Osteocyte (in vitro differentiated cells): ENCODE results near the gene OR8H2. TPM values are rescaled to one million over a fixed set of nuclear protein-coding genes. Genes with fewer than 3 reads are reported as not detected.
"Not testable (repeated sequence)": the region's sequence is repeated elsewhere in the genome, so short reads cannot be mapped to it uniquely, and the experiment has no call there.

ENCODE experiments used
- DNase-seq: peaks from one replicate; pipeline ENCODE4 v3.0.0; 2021; ENCODE audit warnings: mixed read lengths; ENCODE audit not compliant: unreplicated experiment; ENCODE audit errors: extremely low spot score
- H3K27ac Mint-ChIP-seq: one replicate; pipeline ENCODE4 v1.8.0; 2021; ENCODE audit warnings: mild to moderate bottlenecking, mixed read lengths; ENCODE audit not compliant: unreplicated experiment
- H3K27me3 Mint-ChIP-seq: one replicate; pipeline ENCODE4 v1.8.0; 2021; ENCODE audit warnings: mixed read lengths; ENCODE audit not compliant: unreplicated experiment
- H3K36me3 Mint-ChIP-seq: one replicate; pipeline ENCODE4 v1.8.0; 2021; ENCODE audit warnings: mixed read lengths; ENCODE audit not compliant: unreplicated experiment
- H3K4me1 Mint-ChIP-seq: one replicate; pipeline ENCODE4 v1.8.0; 2021; ENCODE audit warnings: mixed read lengths; ENCODE audit not compliant: unreplicated experiment
- H3K4me3 Mint-ChIP-seq: one replicate; pipeline ENCODE4 v1.8.0; 2021; ENCODE audit warnings: mild to moderate bottlenecking, moderate library complexity, mixed read lengths; ENCODE audit not compliant: unreplicated experiment
- H3K9me3 Mint-ChIP-seq: one replicate; pipeline ENCODE4 v1.8.0; 2021; ENCODE audit warnings: mixed read lengths; ENCODE audit not compliant: unreplicated experiment
- CTCF ChIP-seq: fragments of 200-600 bp; sonication (generic); IDR thresholded peaks from 2 replicates; pipeline ENCODE4 v1.5.0; 2021; ENCODE audit warnings: antibody characterized with exemption, mild to moderate bottlenecking, moderate library complexity
- total RNA-seq: library from RNA; stranded (reverse); gene quantifications from 2 replicates; pipeline ENCODE4 v1.2.1, GENCODE V29; 2021

Gene OR8H2
- total RNA-seq, 1 donor from 2014 or later: not detected

GRCh38 chr11:56093008-56093407, 10.5 kb upstream of the OR8H2 start, which contains the start of gene OR8I2:
Gene OR8I2, plus strand, starts transcription at chr11:56093308. Its CDS starts 0 bp downstream, at chr11:56093308.
- no peaks in the 10 kb centered on the region for H3K27me3 Mint-ChIP-seq
- no peak for TF ChIP-seq CTCF
- H3K36me3 Mint-ChIP-seq: no peaks in the 10 kb centered on the region
- no peaks in the 10 kb centered on the region for H3K4me1 Mint-ChIP-seq
- no peak within 1 kb of the TSS for H3K27ac Mint-ChIP-seq
- no peak within 1 kb of the TSS for H3K4me3 Mint-ChIP-seq
- no peaks in the 10 kb centered on the region for H3K9me3 Mint-ChIP-seq
- no peak for DNase-seq

GRCh38 chr11:56122073-56122472, 18.6 kb downstream of the OR8H2 start, which contains the start of gene OR8H3:
Gene OR8H3, plus strand, starts transcription at chr11:56122373. Its CDS starts 0 bp downstream, at chr11:56122373.
- TF ChIP-seq CTCF: no peak
- Mint-ChIP-seq H3K27ac (no peak within 1 kb of the TSS), H3K36me3 (no peaks in the 10 kb centered on the region), H3K4me1 (no peaks in the 10 kb centered on the region), H3K9me3 (peaks cover 1% of the 10 kb centered on the region), H3K4me3 (no peak within 1 kb of the TSS), H3K27me3 (no peaks in the 10 kb centered on the region)
- no peak for DNase-seq

- H3K36me3 Mint-ChIP-seq: no peaks in the 10 kb centered on the region
- peaks cover 27% of the 10 kb centered on the region for H3K9me3 Mint-ChIP-seq
- DNase-seq: no peak
- H3K4me1 Mint-ChIP-seq: no peaks in the 10 kb centered on the region
- no peak for TF ChIP-seq CTCF
- no peak within 1 kb of the TSS for H3K27ac Mint-ChIP-seq
- H3K4me3 Mint-ChIP-seq: no peak within 1 kb of the TSS
- no peaks in the 10 kb centered on the region for H3K27me3 Mint-ChIP-seq
Measured at GRCh38 chr11:56140151-56140661, 36.7 kb downstream of the OR8H2 start, which contains the start of gene OR8J3. Gene OR8J3, minus strand, starts transcription at chr11:56140201. Its CDS starts 2,483 bp downstream, at chr11:56137718.

GRCh38 chr11:56143681-56144080, 40.2 kb downstream of the OR8H2 start:
- H3K4me3 Mint-ChIP-seq, H3K4me1 Mint-ChIP-seq, H3K27ac Mint-ChIP-seq, H3K36me3 Mint-ChIP-seq, H3K27me3 Mint-ChIP-seq, DNase-seq: not testable (repeated sequence)
- H3K9me3 Mint-ChIP-seq: peaks cover 35% of the 10 kb centered on the region

- Mint-ChIP-seq H3K4me3 (no peak overlapping the region), H3K27ac (no peak overlapping the region), H3K4me1 (no peaks in the 10 kb centered on the region), H3K27me3 (no peaks in the 10 kb centered on the region), H3K9me3 (peaks cover 49% of the 10 kb centered on the region), H3K36me3 (no peaks in the 10 kb centered on the region)
- DNase-seq: no peak
- TF ChIP-seq CTCF: no peak
Measured at GRCh38 chr11:56151376-56151775, 47.9 kb downstream of the OR8H2 start.
